Tibial artery (tissue), 4 donors: Measurements from ENCODE around the gene CACNA1C.
A peak's percentile ranks its signal among the peaks of the same experiment; 100 is the strongest.

Experiments
- DNase-seq, 2 donors: peaks; one replicate each; pipeline ENCODE4 v3.0.0-alpha.2; 2019
- H3K27ac ChIP-seq, 2 donors: fragments of 200-600 bp; sonication (generic) in 1 of 2; 1 replicate in 1 of 2; 2 replicates in 1 of 2; pipeline ENCODE4 v1.5.1; 2018 to 2019; ENCODE audit warnings: mild to moderate bottlenecking in 1 of 2
- H3K27me3 ChIP-seq, 2 donors: fragments of 200-600 bp; sonication (generic) in 1 of 2; one replicate each; pipeline versions ENCODE4 v1.5.1 to v1.6.0; 2016 to 2019
- H3K36me3 ChIP-seq, 3 donors: fragments of 200-600 bp; sonication (generic) in 2 of 3; one replicate each; pipeline ENCODE4 v1.5.1; 2016 to 2019; ENCODE audit warnings: mild to moderate bottlenecking in 2 of 3
- H3K4me1 ChIP-seq, 4 donors: fragments of 200-600 bp; sonication (generic) in 2 of 4; 1 replicate in 3 of 4; 2 replicates in 1 of 4; pipeline ENCODE4 v1.5.1; 2016 to 2019
- H3K4me3 ChIP-seq, 2 donors: fragments of 200-600 bp; sonication (generic) in 1 of 2; 1 replicate in 1 of 2; 2 replicates in 1 of 2; pipeline ENCODE4 v1.5.1; 2018 to 2019; ENCODE audit warnings: mild to moderate bottlenecking in 2 of 2
- H3K9me3 ChIP-seq, 3 donors: fragments of 200-600 bp; sonication (generic) in 1 of 3; one replicate each; pipeline ENCODE4 v1.5.1; 2016 to 2019
- intact Hi-C: fragments of 100-400 bp; cut with DNase I; formaldehyde crosslinking; loops from one replicate; pipeline ENCODE4 v1.15.0; 2023; ENCODE audit warnings: low total_unique reads
- TF ChIP-seq, protein P1 (sequence below), 2 experiments: fragments of 200-600 bp in 1 of 2; fragments of 450-650 bp in 1 of 2; IDR thresholded peaks; one replicate each; pipeline ENCODE4 v1.5.1; 2017 to 2019; ENCODE audit warnings: antibody characterized with exemption in 2 of 2, mild to moderate bottlenecking in 1 of 2, moderate library complexity in 1 of 2

Gene CACNA1C

DNA sequence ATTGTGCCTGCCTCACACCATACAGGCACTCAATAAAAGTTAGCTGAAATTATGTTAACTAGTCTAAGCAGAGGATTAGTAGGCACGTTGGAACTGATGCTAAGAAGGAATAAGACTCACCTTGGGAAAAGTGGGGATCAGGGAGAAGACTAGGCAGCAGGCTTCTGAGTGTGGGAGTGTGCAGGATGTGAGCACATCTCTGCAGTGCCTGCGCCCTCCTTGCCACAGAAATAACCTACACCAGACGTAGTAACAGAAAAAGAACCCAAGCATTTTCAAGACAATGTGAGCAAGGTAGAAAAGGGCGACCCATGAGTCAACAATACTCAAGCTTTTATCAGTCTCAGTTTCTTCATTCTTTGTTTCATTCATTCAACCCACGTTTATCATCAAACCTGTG, 113.9 kb downstream of the CACNA1C start:
- TF ChIP-seq, protein P1, sequence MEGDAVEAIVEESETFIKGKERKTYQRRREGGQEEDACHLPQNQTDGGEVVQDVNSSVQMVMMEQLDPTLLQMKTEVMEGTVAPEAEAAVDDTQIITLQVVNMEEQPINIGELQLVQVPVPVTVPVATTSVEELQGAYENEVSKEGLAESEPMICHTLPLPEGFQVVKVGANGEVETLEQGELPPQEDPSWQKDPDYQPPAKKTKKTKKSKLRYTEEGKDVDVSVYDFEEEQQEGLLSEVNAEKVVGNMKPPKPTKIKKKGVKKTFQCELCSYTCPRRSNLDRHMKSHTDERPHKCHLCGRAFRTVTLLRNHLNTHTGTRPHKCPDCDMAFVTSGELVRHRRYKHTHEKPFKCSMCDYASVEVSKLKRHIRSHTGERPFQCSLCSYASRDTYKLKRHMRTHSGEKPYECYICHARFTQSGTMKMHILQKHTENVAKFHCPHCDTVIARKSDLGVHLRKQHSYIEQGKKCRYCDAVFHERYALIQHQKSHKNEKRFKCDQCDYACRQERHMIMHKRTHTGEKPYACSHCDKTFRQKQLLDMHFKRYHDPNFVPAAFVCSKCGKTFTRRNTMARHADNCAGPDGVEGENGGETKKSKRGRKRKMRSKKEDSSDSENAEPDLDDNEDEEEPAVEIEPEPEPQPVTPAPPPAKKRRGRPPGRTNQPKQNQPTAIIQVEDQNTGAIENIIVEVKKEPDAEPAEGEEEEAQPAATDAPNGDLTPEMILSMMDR (IDR thresholded peaks at IDR 0.05) = no peak
- intact Hi-C loops = loop anchor here (10.0 kb wide), 1 partner anchor 112 kb away; the partner anchor contains the start of gene CACNA1C
- H3K4me1 ChIP-seq = peaks cover 7 to 78% (median 55%) of the 10 kb centered on the region in 4 donors
- DNase-seq = no peak
- peaks cover 0 to 13% (median 0%) of the 10 kb centered on the region in 3 donors for H3K36me3 ChIP-seq
- peak overlapping the region; percentile 84 to 85 for H3K27ac ChIP-seq
- peaks cover 0 to 16% (median 0%) of the 10 kb centered on the region in 3 donors for H3K9me3 ChIP-seq
- H3K4me3 ChIP-seq = no peak overlapping the region
- no peaks in the 10 kb centered on the region for H3K27me3 ChIP-seq

DNA sequence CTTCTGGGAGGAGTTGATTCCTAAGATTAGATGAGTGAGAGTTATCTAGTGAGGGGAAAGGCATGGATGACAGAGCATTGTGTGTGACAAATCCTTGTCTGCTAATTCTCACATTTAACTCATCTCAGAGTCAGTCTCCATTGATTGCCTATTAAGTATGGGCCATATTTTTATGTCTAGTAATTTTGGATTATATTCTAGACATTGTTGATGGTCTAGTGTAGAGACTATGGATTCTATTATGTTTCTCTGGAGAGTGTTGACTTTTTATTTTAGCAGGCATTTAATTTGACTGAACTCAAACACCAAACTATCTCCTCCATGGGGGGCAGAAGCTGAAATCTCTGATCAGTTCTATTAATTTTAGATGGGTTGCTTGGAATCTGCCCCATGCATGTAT, 114.4 kb downstream of the CACNA1C start:
- no peak for DNase-seq
- H3K36me3 ChIP-seq = peaks cover 0 to 13% (median 0%) of the 10 kb centered on the region in 3 donors
- TF ChIP-seq, protein P1 (IDR thresholded peaks at IDR 0.05) = no peak
- H3K27me3 ChIP-seq = no peaks in the 10 kb centered on the region
- peaks cover 7 to 78% (median 52%) of the 10 kb centered on the region in 4 donors for H3K4me1 ChIP-seq
- H3K4me3 ChIP-seq = no peak overlapping the region
- peaks cover 0 to 16% (median 0%) of the 10 kb centered on the region in 3 donors for H3K9me3 ChIP-seq
- intact Hi-C loops = loop anchor here (10.0 kb wide), 1 partner anchor 112 kb away; the partner anchor contains the start of gene CACNA1C
- no peak overlapping the region for H3K27ac ChIP-seq

DNA sequence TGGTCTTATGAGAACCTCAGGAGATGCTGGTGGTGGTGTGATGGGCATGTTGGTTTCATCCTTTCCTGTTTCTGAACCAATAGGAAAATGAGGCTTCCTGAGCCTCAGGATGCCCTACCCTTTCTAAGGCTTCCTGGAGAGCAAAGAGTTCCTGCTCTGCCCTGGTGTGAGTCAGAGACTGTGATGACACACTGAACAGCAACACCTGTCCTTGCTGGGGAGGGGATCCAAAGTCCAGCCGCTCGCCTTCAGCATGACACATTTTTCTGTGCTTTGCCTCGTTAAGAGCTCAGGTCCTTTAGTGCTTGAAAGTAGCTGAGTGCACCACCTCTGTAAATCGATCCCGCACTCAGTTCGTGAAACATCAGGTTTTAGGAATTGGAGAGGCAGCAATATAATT, 116.0 kb downstream of the CACNA1C start:
- peaks cover 7 to 77% (median 42%) of the 10 kb centered on the region in 4 donors for H3K4me1 ChIP-seq
- H3K4me3 ChIP-seq = no peak overlapping the region
- H3K36me3 ChIP-seq = peaks cover 0 to 13% (median 0%) of the 10 kb centered on the region in 3 donors
- TF ChIP-seq, protein P1 (IDR thresholded peaks at IDR 0.05) = no peak
- H3K9me3 ChIP-seq = peaks cover 0 to 16% (median 0%) of the 10 kb centered on the region in 3 donors
- H3K27me3 ChIP-seq = no peaks in the 10 kb centered on the region
- H3K27ac ChIP-seq = peak overlapping the region; percentile 66 to 70
- no peak for DNase-seq
- intact Hi-C loops = loop anchor here (10.0 kb wide), 1 partner anchor 114 kb away; the partner anchor contains the start of gene CACNA1C

DNA sequence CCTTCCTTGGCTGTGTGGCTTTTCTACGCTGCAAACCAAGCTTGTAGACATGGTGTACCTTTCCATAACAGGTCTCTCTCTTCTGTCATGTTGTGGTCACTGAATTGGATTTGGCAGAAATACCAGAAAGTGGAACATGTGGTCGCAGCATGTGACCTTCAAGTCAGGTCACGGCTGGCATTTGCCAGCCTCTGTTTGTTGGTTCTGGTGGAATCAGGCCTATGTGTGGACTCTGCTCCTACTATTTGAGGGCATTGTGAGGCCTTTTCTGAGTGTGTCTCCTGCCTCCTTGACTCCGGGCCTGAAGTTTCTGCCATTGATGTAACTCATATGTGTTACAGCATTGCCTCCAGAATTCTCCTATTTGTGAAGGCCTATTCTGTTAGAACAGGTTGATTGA, 116.7 kb downstream of the CACNA1C start:
- TF ChIP-seq, protein P1 (IDR thresholded peaks at IDR 0.05) = no peak
- Histone ChIP-seq H3K36me3 (peaks cover 0 to 13% (median 0%) of the 10 kb centered on the region in 3 donors), H3K4me3 (no peak overlapping the region), H3K9me3 (peaks cover 0 to 16% (median 0%) of the 10 kb centered on the region in 3 donors), H3K27me3 (no peaks in the 10 kb centered on the region), H3K27ac (peak overlapping the region; percentile 66 to 70), H3K4me1 (peaks cover 7 to 73% (median 36%) of the 10 kb centered on the region in 4 donors)
- intact Hi-C loops = loop anchor here (10.0 kb wide), 1 partner anchor 115 kb away; the partner anchor contains the start of gene CACNA1C
- DNase-seq = no peak

DNA sequence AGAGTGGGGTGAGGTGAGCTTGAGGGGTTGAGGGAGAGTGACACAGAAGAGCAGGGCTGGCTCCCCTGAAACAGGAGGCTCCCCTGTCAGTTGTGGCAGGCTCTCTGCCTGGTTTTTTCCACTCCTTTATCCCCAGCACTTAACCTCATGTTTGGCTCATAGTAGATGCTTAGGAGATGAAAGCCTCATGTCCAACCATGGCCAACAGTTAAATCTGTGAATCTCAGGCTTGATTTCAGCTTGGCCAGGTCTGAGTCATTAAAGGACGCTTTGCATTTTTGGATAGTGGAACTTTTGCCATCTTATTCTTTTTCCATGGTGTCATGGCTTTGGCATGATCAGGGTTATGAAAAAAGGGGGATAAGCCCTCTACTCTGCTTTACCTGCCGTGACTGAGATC, 117.2 kb downstream of the CACNA1C start:
- no peaks in the 10 kb centered on the region for H3K27me3 ChIP-seq
- H3K4me1 ChIP-seq = peaks cover 7 to 68% (median 31%) of the 10 kb centered on the region in 4 donors
- TF ChIP-seq, protein P1 (IDR thresholded peaks at IDR 0.05) = no peak
- no peak overlapping the region for H3K4me3 ChIP-seq
- H3K27ac ChIP-seq = peak overlapping the region; percentile 66 to 70
- intact Hi-C loops = loop anchor here (10.0 kb wide), 1 partner anchor 115 kb away; the partner anchor contains the start of gene CACNA1C
- DNase-seq = no peak
- peaks cover 0 to 13% (median 0%) of the 10 kb centered on the region in 3 donors for H3K36me3 ChIP-seq
- H3K9me3 ChIP-seq = peaks cover 0 to 16% (median 0%) of the 10 kb centered on the region in 3 donors
